ENCODE measurements around the gene F11.

F11 gene

DNA sequence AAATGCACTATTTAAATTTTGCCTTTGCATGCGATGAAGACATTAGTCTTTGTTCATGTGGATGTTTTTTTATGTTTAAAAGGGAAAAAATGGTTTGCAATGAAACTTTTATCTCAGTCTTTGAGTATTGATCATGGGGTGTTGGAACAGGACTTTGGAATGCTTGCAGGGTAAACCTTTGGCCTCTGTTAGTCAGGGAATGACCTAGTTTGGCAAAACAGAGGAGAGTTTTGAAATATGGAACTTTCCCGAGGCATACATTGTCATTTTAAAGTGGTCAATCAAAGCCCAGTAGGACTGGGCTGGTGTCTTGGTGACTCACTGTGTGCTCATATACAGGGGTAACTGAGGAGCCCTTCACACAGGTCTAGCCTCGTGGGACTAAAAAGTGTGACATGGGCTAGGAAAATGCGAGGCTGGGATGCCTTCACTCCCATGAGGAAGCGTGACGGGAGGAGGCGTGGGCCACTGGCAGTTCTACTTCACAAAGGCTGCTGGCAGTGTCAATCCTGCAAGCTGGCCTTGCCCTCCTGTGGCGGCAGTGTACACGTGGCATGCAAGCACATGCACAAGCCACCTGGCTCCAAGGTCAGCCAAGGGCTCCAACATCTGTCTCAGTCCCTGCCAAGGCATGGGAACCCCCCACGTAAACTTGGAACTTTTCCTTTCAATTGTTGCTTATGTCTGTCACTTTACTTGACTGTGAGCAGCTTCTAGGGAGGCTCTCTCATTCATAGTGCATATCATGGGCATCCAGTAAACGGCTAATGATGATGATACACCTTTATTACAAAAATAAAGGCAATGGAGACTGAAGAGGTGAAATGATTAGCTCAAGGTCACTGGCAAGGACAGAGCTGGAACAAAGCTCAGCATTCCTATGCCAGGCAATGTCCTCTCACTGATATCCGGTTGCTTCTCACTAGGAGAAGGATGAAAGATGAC, 5.2 kb upstream of the F11 start:
- TF ChIP-seq CEBPB (IDR thresholded peaks at IDR 0.05) (no peak), TCF12 (IDR thresholded peaks at IDR 0.05; ENCODE audit: low read depth) (no peak), ZBTB7A (IDR thresholded peaks at IDR 0.05; ENCODE audit: low read depth) (no peak), TEAD4 (IDR thresholded peaks at IDR 0.05) (no peak), RAD21 (IDR thresholded peaks at IDR 0.05; ENCODE audit: low read depth) (no peak), EGR1 (IDR thresholded peaks at IDR 0.05) (no peak), TAF1 (IDR thresholded peaks at IDR 0.05; ENCODE audit: low read depth) (no peak), CREB1 (IDR thresholded peaks at IDR 0.05; ENCODE audit: low read depth) (no peak), NFIC (IDR thresholded peaks at IDR 0.05) (no peak), FOXM1 (IDR thresholded peaks at IDR 0.05; ENCODE audit: borderline replicate concordance, low read depth) (no peak), YY1 (IDR thresholded peaks at IDR 0.05; ENCODE audit: low read depth) (no peak), EP300 (IDR thresholded peaks at IDR 0.05; ENCODE audit: borderline replicate concordance) (no peak)
- TF ChIP-seq, protein P1, sequence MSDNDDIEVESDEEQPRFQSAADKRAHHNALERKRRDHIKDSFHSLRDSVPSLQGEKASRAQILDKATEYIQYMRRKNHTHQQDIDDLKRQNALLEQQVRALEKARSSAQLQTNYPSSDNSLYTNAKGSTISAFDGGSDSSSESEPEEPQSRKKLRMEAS (IDR thresholded peaks at IDR 0.05), result no peak
- TF ChIP-seq, protein P2, sequence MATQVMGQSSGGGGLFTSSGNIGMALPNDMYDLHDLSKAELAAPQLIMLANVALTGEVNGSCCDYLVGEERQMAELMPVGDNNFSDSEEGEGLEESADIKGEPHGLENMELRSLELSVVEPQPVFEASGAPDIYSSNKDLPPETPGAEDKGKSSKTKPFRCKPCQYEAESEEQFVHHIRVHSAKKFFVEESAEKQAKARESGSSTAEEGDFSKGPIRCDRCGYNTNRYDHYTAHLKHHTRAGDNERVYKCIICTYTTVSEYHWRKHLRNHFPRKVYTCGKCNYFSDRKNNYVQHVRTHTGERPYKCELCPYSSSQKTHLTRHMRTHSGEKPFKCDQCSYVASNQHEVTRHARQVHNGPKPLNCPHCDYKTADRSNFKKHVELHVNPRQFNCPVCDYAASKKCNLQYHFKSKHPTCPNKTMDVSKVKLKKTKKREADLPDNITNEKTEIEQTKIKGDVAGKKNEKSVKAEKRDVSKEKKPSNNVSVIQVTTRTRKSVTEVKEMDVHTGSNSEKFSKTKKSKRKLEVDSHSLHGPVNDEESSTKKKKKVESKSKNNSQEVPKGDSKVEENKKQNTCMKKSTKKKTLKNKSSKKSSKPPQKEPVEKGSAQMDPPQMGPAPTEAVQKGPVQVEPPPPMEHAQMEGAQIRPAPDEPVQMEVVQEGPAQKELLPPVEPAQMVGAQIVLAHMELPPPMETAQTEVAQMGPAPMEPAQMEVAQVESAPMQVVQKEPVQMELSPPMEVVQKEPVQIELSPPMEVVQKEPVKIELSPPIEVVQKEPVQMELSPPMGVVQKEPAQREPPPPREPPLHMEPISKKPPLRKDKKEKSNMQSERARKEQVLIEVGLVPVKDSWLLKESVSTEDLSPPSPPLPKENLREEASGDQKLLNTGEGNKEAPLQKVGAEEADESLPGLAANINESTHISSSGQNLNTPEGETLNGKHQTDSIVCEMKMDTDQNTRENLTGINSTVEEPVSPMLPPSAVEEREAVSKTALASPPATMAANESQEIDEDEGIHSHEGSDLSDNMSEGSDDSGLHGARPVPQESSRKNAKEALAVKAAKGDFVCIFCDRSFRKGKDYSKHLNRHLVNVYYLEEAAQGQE (IDR thresholded peaks at IDR 0.05; ENCODE audit: low read depth), result no peak
- TF ChIP-seq, protein P3, sequence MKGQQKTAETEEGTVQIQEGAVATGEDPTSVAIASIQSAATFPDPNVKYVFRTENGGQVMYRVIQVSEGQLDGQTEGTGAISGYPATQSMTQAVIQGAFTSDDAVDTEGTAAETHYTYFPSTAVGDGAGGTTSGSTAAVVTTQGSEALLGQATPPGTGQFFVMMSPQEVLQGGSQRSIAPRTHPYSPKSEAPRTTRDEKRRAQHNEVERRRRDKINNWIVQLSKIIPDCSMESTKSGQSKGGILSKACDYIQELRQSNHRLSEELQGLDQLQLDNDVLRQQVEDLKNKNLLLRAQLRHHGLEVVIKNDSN (IDR thresholded peaks at IDR 0.05), result no peak

DNA sequence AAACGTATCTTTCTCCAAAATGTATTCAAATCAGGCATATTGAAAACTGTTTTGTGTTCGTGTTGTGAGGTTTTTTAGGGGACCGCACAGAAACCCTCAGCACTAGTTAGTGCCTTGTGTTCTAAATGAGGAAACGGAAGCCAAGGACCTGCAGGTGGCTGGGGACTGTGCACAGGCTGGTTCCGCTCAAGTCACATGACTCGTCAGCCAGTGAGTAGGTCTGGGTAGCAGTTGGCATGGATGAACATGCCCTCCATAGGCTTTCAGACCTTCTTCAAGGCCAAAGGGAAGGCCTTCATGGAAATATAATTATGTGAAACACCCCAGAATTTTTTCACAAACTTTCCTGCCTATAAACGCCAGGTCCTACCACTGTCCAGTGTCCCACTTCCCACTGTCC, 1.3 kb upstream of the F11 start:
- TF ChIP-seq NFIC (IDR thresholded peaks at IDR 0.05) (no peak), TAF1 (IDR thresholded peaks at IDR 0.05; ENCODE audit: low read depth) (no peak), EGR1 (IDR thresholded peaks at IDR 0.05) (no peak), CEBPB (IDR thresholded peaks at IDR 0.05) (no peak), FOXM1 (IDR thresholded peaks at IDR 0.05; ENCODE audit: borderline replicate concordance, low read depth) (no peak), CREB1 (IDR thresholded peaks at IDR 0.05; ENCODE audit: low read depth) (no peak), YY1 (IDR thresholded peaks at IDR 0.05; ENCODE audit: low read depth) (no peak)
- TF ChIP-seq, protein P3 (IDR thresholded peaks at IDR 0.05), result no peak

DNA sequence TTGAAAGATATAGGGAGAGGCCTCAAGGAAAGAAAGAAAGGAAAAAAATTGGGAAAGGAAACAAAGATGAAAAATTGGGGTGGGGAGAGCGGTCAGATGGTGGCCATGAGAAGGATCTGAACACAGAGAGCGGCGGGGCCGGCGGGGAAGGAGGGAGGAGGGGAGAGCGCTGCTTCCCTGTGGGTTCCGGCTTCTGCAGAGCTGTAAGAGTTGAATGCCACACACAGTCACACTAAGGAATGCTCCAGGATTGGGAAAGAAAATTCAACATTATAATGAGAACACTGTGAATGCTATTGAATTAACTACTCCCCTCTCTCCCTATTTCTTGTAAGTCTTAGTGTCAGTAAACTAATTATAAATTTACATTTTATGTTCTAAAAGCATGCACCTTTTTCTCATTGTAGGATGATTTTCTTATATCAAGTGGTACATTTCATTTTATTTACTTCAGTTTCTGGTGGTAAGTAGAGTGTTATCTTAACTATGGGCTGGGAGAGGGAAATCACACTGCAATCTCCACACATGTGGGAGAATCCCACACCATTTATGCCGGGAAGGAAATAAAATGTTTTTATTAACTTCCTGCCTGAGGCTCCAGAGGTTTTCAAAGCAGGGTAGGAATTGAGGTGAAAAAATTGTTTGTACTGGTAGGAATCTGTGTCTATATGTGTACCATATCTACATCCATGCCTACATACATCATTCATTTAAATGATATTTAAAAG, 904 bp downstream of the F11 start:
- TF ChIP-seq CEBPB (IDR thresholded peaks at IDR 0.05) (no peak), CREB1 (IDR thresholded peaks at IDR 0.05; ENCODE audit: low read depth) (no peak), NFIC (IDR thresholded peaks at IDR 0.05) (no peak), TEAD4 (IDR thresholded peaks at IDR 0.05) (no peak), EP300 (IDR thresholded peaks at IDR 0.05; ENCODE audit: borderline replicate concordance) (no peak), ZBTB7A (IDR thresholded peaks at IDR 0.05; ENCODE audit: low read depth) (no peak), TCF12 (IDR thresholded peaks at IDR 0.05; ENCODE audit: low read depth) (no peak), EGR1 (IDR thresholded peaks at IDR 0.05) (no peak), TAF1 (IDR thresholded peaks at IDR 0.05; ENCODE audit: low read depth) (no peak), YY1 (IDR thresholded peaks at IDR 0.05; ENCODE audit: low read depth) (no peak), RAD21 (IDR thresholded peaks at IDR 0.05; ENCODE audit: low read depth) (no peak), FOXM1 (IDR thresholded peaks at IDR 0.05; ENCODE audit: borderline replicate concordance, low read depth) (no peak)
- TF ChIP-seq, protein P1 (IDR thresholded peaks at IDR 0.05), result no peak
- TF ChIP-seq, protein P3 (IDR thresholded peaks at IDR 0.05), result no peak
- TF ChIP-seq, protein P2 (IDR thresholded peaks at IDR 0.05; ENCODE audit: low read depth), result no peak

DNA sequence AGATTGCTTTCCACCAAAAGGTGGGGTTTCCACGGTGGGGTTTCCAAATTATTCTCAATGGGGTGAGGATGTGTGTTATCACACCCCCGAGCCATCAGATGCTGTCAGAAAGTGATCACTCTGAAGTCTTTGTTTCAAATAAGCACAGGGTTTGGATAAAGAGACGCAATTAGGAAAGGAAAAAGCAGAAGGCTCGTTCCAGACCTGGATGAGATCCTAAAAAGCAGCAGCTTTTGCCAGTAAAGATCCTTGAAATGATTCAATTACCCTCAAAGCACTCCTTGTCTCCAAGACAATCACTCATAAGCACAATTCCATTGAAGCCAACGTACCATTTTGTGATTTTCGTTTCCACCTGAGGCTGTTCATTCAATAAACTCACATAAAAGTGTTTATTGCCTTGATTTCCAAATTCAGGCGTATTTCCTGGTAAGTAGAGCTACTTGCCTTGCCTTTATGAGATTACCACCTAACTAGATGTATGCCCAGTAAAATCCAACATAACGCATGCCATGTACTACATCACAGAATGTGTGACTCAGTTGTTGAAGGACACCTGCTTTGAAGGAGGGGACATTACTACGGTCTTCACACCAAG, 5.2 kb downstream of the F11 start:
- no peak for TF ChIP-seq ZBTB7A (IDR thresholded peaks at IDR 0.05; ENCODE audit: low read depth)
- no peak for TF ChIP-seq TAF1 (IDR thresholded peaks at IDR 0.05; ENCODE audit: low read depth)
- TF ChIP-seq, protein P1 (IDR thresholded peaks at IDR 0.05), result no peak
- TF ChIP-seq FOXM1 (IDR thresholded peaks at IDR 0.05; ENCODE audit: borderline replicate concordance, low read depth), result no peak
- no peak for TF ChIP-seq CEBPB (IDR thresholded peaks at IDR 0.05)
- TF ChIP-seq, protein P2 (IDR thresholded peaks at IDR 0.05; ENCODE audit: low read depth), result no peak
- TF ChIP-seq RAD21 (IDR thresholded peaks at IDR 0.05; ENCODE audit: low read depth), result no peak
- TF ChIP-seq YY1 (IDR thresholded peaks at IDR 0.05; ENCODE audit: low read depth), result no peak
- TF ChIP-seq TCF12 (IDR thresholded peaks at IDR 0.05; ENCODE audit: low read depth), result no peak
- no peak for TF ChIP-seq EGR1 (IDR thresholded peaks at IDR 0.05)
- TF ChIP-seq TEAD4 (IDR thresholded peaks at IDR 0.05), result no peak
- TF ChIP-seq, protein P3 (IDR thresholded peaks at IDR 0.05), result no peak
- TF ChIP-seq CREB1 (IDR thresholded peaks at IDR 0.05; ENCODE audit: low read depth), result no peak
- no peak for TF ChIP-seq NFIC (IDR thresholded peaks at IDR 0.05)
- TF ChIP-seq EP300 (IDR thresholded peaks at IDR 0.05; ENCODE audit: borderline replicate concordance), result no peak

Data from Ishikawa (cell line).